ENCODE results near the gene CANX. TPM values are rescaled to one million over a fixed set of nuclear protein-coding genes. Genes with fewer than 3 reads are reported as not detected.
A peak's percentile ranks its signal among the peaks of the same experiment; 100 is the strongest.

The CANX gene
- total RNA-seq, 2 experiments from 2014 or later: 431 to 444 TPM

DNA sequence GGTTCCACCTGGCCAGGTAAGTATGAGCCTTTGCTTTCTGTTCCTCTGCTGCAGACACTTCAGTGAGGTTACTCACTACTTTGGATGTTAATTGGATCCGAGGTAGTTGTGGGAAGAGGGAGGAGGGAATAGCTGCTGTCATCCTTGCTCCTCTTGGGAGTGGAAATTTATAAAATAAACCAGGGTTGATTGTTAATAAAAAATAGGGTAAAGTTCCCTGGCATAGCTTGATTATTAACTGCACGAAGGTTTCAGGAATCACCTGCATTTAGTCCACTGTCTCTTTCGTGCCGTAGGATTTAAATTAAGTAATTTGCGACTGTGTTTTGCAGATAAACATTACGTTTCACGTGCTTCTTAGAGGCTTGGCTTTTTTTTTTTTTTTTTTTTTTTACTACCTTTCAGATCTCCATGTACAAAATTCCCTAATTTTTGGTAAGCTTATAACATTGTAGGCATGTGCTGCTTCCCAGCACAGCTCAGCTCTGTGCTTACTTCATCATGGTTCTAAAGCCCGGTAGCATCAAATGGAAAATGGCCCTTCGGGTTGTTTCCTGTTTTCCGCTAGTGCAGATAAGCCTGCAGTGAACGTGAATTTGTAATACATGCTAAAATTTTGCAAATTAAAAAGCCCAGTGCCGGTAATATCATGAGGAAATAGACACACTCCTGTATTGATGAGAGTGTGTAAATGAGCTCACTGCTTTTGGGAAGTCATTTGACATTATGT is 68.1 kb downstream of the CANX start:
- no peaks in the 10 kb centered on the region for H3K27me3 Mint-ChIP-seq
- no peaks in the 10 kb centered on the region for H3K9me3 Mint-ChIP-seq
- peaks cover 38% of the 10 kb centered on the region for H3K36me3 Mint-ChIP-seq (ENCODE audit: low read depth)
- TF ChIP-seq, protein P1, sequence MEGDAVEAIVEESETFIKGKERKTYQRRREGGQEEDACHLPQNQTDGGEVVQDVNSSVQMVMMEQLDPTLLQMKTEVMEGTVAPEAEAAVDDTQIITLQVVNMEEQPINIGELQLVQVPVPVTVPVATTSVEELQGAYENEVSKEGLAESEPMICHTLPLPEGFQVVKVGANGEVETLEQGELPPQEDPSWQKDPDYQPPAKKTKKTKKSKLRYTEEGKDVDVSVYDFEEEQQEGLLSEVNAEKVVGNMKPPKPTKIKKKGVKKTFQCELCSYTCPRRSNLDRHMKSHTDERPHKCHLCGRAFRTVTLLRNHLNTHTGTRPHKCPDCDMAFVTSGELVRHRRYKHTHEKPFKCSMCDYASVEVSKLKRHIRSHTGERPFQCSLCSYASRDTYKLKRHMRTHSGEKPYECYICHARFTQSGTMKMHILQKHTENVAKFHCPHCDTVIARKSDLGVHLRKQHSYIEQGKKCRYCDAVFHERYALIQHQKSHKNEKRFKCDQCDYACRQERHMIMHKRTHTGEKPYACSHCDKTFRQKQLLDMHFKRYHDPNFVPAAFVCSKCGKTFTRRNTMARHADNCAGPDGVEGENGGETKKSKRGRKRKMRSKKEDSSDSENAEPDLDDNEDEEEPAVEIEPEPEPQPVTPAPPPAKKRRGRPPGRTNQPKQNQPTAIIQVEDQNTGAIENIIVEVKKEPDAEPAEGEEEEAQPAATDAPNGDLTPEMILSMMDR (IDR thresholded peaks at IDR 0.05): no peak
- ChIA-PET CTCF (interaction anchor here (0.6 to 1.6 kb wide), 5 partner anchors 17 to 139 kb away, joined by 3 to 4 read pairs (median 3); no protein-coding TSS in a partner anchor), POLR2A (interaction anchor here (0.9 kb wide), 1 partner anchor 35 kb away, joined by 3 read pairs; no protein-coding TSS in a partner anchor)
- no peak overlapping the region for H3K4me3 Mint-ChIP-seq
- no peak overlapping the region for H3K27ac Mint-ChIP-seq
- no peak for ATAC-seq
- intact Hi-C loops (cut with micrococcal nuclease): no loop called here
- peaks cover 34% of the 10 kb centered on the region for H3K4me1 Mint-ChIP-seq (ENCODE audit: low read depth)
- DNase-seq: no peak

DNA sequence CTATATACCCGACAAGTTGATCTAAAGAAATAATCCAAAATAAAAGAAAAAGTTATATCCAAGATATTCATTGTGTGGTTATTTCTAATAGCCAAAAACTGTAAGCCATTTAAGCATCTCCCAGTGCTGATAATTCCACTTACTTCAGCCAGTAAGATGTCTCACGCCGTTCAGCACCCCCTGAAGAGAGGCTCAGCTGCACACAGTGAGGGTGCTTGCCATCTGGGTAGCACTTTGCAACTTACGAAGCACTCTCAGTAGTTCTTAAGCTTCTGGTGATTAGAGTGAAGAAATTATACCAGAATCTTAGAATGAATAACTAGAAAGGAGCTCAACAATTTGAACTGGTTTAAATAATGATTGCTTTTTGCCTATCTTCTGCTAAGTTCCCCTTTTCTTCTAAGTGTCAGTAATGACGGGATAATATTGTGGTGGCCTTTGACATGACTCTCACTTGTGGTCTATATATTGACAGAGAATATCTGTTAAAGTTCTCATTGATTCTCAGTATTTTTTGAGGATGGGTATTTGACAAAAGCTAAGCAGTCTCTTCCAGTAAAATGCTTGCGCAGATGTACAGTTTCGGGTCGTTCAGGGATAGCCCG is 68.8 kb downstream of the CANX start:
- Mint-ChIP-seq H3K4me1 (ENCODE audit: low read depth) (peaks cover 27% of the 10 kb centered on the region), H3K36me3 (ENCODE audit: low read depth) (peaks cover 38% of the 10 kb centered on the region), H3K9me3 (no peaks in the 10 kb centered on the region), H3K27ac (no peak overlapping the region), H3K4me3 (no peak overlapping the region), H3K27me3 (no peaks in the 10 kb centered on the region)
- TF ChIP-seq, protein P1 (IDR thresholded peaks at IDR 0.05): no peak
- ATAC-seq: no peak
- intact Hi-C loops (cut with micrococcal nuclease): no loop called here
- no peak for DNase-seq
- ChIA-PET POLR2A (interaction anchor here (0.9 to 1.2 kb wide), 2 partner anchors 34 to 55 kb away, joined by 3 read pairs; no protein-coding TSS in a partner anchor), CTCF (interaction anchor here (1.0 to 1.6 kb wide), 3 partner anchors 16 to 138 kb away, joined by 3 to 4 read pairs (median 3); no protein-coding TSS in a partner anchor)

DNA sequence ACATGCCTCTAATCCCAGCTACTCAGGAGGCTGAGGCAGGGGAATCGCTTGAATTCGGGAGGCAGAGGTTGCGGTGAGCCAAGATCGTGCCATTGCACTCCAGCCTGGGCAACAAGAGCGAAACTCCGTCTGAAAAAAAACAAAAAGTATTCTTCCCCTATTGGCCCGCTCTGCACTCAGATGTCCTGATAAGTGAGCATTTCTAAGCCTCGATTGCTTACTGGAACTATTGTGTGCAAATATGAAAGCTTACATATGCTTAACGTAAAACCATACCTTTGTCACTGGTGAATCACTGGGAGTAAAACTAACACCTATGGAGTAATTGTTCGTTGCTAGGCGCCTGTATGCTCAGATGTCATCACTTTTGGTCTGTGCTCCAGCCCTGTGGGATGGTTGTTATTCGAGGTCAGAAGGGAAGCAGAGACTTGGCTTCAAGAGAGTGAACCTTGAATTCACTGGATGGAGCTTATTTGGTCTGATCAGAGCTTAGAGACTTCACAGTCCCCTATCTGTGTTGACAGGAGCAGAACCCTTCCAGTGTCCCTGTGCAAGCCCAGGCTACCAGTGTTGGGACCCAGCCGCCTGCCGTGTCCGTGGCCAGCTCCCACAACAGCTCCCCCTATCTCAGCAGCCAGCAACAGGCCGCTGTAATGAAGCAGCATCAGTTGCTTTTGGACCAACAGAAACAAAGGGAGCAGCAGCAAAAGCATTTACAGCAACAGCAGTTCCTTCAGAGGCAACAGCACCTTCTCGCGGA is 69.7 kb downstream of the CANX start:
- H3K4me1 Mint-ChIP-seq (ENCODE audit: low read depth): peaks cover 20% of the 10 kb centered on the region
- no peak overlapping the region for H3K4me3 Mint-ChIP-seq
- no peak overlapping the region for H3K27ac Mint-ChIP-seq
- ATAC-seq (peak; percentile 49), DNase-seq (no peak)
- no peaks in the 10 kb centered on the region for H3K27me3 Mint-ChIP-seq
- POLR2A ChIA-PET: interaction anchor here (0.7 to 1.2 kb wide), 3 partner anchors 26 to 90 kb away, joined by 3 read pairs; partner anchors contain the start of gene LTC4S
- no peaks in the 10 kb centered on the region for H3K9me3 Mint-ChIP-seq
- intact Hi-C loops (cut with micrococcal nuclease): no loop called here
- TF ChIP-seq, protein P1 (IDR thresholded peaks at IDR 0.05): no peak
- CTCF ChIA-PET: interaction anchor here (1.6 kb wide), 1 partner anchor 137 kb away, joined by 4 read pairs; no protein-coding TSS in a partner anchor
- peaks cover 44% of the 10 kb centered on the region for H3K36me3 Mint-ChIP-seq (ENCODE audit: low read depth)

DNA sequence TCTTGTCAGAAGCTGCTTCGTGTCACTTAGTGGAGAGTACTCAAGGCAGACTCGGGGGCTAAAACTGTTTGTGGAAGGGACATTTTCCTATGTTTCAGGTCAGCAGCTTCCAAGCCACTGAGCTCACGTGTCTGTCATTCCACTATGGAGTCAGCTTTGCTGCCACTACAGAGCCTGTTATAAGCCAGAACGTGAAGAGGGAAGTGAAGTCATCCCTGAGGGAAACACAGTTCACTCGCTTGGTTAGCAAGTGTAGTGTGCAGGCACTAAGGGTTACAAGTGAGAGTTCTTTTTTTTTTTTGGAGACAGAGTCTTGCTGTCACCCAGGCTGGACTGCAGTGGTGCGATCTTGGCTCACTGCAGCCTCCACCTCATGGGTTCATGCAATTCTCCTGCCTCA is 70.5 kb downstream of the CANX start:
- peaks cover 20% of the 10 kb centered on the region for H3K4me1 Mint-ChIP-seq (ENCODE audit: low read depth)
- TF ChIP-seq, protein P1 (IDR thresholded peaks at IDR 0.05): no peak
- peaks cover 48% of the 10 kb centered on the region for H3K36me3 Mint-ChIP-seq (ENCODE audit: low read depth)
- intact Hi-C loops (cut with micrococcal nuclease): no loop called here
- no peak overlapping the region for H3K4me3 Mint-ChIP-seq
- ChIA-PET POLR2A (interaction anchor here (0.9 to 1.0 kb wide), 2 partner anchors 10 to 25 kb away, joined by 3 read pairs; partner anchors contain the start of gene LTC4S), CTCF (interaction anchor here (0.7 kb wide), 1 partner anchor 15 kb away, joined by 3 read pairs; no protein-coding TSS in a partner anchor)
- H3K9me3 Mint-ChIP-seq: no peaks in the 10 kb centered on the region
- H3K27ac Mint-ChIP-seq: no peak overlapping the region
- H3K27me3 Mint-ChIP-seq: no peaks in the 10 kb centered on the region
- ATAC-seq: no peak
- DNase-seq: no peak
